HG03039 (cell line): ENCODE measurements around the gene FRMPD4.

Source experiments
- ATAC-seq: cut with Tn5 transposase; IDR thresholded peaks from one replicate; pipeline ENCODE4 v1.9.1; 2021; ENCODE audit warnings: mild to moderate bottlenecking, moderate library complexity; ENCODE audit not compliant: unreplicated experiment

The FRMPD4 gene

DNA sequence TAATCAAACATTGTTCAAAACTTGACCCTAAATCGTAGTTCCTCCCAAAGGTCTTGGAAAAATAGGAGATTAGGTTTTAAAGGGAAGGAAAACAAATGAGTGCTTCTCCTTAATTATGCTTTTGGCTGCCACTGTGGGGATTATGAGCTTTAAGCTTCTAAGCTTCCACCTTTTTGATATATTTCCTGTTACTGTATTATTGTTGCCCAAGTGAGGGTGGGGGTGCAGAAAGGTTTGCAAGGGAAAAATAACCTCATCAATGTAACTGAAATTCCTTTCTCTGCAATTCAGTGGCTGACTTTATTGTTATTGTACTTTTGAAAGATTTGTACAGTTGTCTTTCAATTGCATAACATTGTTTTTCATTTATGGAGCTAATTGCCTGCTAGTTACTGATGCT, 285.1 kb downstream of the FRMPD4 start:
- no peak for ATAC-seq

DNA sequence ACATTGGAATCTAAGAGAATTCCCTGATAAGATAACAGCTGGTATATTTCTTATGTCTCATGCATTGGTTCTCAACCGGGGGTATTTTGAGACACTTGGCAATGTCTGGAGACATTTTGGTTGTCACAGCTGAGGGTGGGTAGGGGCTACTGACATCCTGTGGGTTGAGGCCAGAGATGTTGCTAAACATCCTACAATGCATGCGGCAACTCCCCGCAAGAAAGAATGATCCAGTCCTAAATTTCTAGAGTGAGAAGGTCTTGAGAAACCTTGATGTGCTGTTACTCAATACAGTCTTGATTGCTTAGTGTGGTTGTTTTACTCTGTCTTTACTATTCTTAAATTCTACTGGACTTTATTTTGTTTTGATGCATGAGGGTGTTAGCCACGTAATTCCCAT, 287.2 kb downstream of the FRMPD4 start:
- ATAC-seq: no peak

DNA sequence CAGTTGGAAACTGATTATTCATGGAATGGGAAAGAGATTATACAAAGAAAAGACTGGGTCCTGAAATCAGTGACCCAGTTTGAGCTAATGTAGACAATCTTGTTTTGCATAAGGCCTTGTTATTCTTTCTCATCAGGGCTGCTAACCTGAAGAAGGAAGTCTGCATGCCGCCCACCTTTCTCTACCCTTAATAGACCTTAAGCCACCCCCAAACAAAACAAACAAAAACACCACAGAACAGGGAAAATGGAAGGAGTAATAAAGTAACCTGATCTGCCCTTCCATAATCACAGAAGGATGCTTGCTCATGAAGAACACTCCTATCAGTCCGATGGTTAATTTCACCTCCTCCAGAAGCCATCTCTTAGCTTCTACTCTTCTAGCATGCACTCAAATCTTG, 288.1 kb downstream of the FRMPD4 start:
- no peak for ATAC-seq

DNA sequence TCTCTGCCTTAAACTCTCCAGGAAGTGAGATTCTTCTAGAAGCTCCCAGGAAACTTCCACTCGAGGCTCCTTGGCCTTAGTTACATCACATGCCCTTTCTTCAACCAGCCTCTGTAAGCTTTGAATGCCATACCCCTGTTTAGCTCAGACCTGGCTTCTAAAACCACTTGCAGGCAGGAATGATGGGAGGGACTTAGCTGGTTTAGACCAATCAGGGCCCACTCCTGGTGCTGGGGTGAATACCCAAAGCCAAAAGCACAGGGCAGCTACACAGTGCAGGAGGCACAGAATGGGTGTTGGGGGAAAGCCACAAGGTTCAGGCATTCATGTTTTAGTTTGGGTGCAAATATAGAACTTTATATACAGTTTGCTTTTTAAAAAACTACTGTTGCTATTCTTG, 296.2 kb downstream of the FRMPD4 start:
- ATAC-seq: no peak

DNA sequence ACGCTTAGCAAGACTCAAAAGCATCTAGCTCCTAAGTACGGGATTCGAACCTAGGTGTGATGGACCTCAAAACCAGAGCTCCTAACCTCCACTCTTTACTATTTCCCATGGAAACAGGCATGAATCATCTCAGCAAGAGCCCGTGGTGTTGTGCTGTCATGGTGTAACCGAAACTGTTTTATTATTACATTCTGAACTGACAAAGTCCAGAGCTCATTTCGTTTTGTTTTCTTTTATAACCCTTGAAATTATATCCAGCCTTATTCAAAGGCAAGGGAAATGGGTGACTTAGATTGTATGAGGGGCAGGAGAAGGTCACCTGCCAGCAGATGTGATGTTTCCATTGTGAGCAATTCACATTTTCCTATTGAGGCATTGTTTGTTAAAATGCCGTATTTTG, 301.1 kb downstream of the FRMPD4 start:
- no peak for ATAC-seq

DNA sequence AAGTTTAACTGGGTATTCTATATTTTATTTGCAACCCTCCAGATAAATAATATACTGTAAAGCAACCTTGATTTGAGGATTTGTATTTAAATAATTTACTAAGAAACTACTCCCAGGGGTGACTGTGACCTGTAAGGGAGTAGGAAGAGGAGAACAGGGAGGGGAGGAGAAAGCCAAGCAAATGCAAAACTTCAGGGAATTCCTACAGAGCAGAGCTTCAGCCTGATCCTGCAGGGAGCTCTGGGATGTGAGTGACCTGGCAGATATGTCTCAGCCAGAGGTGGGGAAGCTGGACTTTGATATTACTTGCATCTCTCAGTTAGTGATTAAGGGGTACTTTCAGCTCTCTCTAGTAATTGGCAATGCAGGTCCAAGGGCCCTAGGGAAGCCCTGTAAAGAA, 302.0 kb downstream of the FRMPD4 start:
- ATAC-seq: no peak

DNA sequence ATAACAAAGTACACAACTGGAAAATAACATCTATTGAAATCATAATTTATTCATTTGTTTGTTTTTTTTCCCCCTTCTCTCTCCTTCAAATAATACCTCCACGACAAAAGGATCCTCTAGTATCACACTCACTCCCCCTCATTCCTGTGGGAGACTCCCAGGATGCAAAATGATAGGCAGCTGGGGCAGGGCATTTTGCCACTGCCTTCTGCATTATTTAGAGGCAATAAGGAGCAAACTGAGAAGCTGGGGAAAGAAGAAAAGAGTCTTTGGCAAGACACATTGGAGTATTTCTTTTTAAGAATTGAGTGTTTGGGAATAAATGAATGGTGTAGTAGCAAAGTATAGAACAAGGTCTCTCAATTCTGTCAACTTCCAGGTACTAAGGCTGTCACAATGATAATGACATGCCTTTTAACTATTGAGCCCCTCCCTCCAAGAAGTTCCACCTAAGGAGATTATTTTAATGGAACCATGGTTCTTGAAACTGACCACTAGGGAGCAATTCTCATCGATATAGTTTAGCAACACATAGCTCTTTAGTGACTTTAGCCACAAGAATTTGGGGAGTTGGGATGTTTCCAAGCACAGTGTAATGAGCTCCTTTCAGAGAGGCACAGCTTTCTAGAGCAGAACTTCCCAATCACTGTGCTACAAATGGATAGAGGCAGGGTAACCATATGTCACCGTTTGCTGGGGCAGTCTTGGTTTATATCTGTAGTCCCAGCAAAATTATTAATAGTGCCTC, 303.3 kb downstream of the FRMPD4 start:
- ATAC-seq: no peak

DNA sequence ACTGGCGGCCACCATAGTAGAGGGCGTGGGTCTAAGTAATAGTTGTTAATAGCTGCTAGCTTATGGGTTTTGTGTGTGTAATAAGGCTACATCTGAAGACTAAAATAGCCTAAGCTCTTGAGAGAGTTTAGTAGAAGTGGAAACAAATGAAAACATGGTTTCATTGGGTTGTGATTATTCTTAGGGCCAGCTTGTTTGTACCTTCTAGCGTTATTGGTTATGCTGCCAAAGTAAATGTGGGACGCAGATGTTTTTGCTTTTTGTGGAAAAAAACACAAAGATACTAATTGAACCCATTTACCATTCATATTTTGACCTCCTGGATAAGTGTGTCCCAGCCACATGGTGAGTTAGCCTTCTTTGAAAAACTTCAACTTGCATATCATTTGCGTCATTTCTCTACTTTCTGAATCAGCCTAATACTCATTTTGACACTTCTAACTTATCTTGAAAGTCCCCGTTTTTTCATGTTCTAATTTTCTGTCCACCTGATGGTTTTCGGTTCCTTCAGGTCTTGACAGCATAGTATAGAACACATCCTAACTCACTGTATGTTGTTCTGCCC, 305.3 kb downstream of the FRMPD4 start:
- peak; percentile 92 for ATAC-seq

DNA sequence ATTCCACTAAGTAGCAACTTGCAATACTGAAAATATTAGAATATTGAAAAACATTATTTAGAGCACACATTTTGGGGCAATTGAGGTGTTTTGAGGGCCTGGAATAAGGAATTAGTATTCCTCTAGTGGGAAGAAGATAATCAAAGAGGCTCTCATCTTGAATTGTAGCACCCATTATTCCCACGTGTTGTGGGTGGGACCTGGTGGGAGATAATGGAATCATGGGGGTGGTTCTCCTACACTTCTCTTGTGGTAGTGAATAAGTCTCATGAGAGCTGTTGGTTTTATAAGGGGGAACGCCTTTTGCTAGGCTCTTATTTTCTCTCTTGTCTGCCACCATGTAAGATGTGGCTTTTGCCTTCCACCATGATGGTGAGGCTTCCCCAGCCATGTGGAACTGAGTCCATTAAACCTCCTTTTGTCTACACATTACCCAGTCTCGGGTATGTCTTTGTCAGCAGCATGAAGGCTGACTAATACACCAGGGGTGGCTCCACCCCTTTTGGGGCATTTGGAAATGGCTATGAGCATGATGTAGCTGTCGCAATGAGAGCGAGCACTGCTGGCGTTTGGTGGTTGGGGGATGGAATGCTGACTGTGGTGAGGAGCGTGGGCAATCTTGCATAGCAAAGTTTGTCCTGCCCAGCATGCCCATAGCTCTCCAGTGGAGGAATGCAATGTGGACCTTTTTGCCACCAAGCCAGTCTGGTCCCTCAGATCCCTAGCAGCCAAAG, 308.2 kb downstream of the FRMPD4 start:
- ATAC-seq: no peak

DNA sequence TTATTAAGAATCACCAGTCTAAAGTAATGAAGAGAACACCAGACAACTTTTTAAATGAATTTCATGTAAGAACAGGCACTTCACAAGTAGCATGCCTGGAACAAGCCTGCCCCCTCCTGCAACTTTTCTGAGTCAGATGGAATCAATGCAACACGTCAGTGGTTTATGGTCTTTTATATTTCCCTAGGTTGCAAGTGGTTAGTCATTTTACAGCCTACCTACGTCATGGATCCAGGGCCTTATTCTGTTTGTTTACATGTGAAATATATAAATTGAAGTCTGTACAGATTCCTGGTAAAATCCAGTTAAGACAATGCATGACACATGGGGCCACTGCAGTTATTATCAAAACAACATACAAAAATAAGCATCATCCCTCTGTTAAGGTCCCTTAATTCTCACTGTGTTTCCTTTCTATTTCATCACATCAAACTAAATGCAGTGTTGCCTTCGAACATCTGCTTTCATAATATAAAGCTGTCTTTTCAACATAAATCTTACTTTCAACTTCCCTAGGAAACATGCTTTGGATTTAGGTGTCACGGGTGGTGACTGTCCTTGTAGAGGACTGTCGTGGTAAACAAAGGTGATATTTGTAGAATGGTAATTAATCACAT, 309.3 kb downstream of the FRMPD4 start:
- no peak for ATAC-seq

DNA sequence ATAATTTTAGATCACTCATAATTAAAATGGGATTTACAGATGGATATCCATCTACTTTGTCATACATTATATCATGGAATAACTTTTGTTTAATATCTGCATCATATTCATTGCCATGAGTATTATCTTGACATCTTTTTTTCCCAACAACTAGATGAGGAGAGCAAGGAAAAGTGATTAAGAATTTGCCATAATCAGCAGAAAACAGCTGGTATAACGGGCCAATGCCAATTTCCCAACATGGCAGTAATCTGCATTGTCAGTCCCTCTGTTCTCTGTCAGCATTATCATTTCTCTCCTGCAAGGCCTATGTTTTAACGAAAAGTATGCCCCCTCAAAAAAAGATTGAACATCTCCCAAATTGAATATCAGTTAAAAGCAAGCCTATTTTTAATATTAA, 314.0 kb downstream of the FRMPD4 start:
- no peak for ATAC-seq

DNA sequence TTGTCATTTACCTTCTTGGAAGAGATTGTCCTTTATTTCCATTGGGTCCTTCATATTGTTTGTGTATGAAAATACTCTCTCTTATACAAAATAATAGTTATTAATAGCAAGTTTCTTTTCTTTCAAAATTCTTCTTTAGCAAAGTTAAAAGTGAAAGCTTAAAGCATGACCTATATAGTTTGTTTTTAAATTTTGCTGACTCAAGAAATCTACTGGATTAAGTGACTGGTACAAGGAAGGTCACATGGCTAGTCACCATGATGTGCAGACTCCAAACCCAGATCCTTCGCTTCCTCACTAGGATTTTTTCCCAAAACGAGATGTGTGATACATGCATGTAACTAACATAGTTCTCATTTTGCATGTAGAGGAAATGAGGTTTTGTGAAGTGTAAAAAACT, 322.7 kb downstream of the FRMPD4 start:
- no peak for ATAC-seq

DNA sequence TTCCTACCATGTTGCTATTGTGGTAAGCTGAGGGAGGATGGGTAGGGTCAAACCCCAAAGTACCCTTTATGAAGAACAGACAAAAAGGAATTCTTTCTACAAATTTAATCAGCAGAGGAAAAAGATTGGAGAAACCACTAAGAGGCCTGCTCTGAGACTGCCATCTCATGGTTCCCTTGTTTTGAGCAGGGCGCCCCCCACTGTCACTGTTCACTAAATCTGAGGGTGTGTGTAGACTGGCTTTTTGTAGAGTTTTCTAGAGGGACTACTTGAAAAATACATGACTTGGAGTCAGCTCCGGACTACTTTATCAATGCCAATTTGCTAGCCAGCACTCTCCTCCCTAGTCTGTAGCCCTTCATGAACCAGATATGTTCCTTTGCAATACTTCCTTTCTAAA, 324.8 kb downstream of the FRMPD4 start:
- ATAC-seq: no peak

DNA sequence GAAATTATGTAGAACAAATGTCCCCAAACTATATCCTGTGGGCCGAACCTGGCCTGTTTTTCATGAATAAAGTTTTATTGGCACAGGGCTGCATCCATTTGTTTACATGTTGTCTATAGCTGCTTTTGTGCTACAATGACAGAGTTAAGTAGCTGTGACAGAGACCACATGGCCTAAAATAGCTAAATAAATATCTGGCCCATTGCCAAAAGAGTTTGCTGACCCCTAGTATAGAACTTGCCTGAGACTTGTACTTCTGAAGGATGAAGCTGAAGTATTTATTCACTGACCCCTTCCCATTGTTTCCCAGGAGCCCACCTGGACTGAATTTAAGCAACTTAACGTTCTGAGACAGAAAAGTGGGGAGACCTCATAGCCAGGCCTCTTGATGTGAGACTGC, 325.6 kb downstream of the FRMPD4 start:
- no peak for ATAC-seq

DNA sequence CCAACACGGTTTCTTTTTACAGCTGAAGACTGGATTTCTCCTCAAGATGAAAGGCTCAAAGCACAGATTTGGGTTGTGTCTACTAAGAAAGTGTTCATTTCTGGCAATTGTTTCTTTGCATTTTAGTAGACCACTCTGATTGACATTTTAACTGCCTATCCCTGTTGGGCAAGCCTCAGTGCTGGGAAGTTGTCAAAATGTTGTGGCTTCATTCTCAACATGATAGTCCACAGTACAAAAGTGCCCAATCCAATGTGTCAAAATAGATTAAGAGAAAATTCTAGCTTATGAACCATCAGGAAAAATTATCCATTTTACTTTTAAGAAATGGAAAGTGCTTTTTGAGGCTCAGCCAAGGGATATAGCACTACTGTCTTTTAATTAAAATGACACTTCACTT, 329.0 kb downstream of the FRMPD4 start:
- no peak for ATAC-seq

DNA sequence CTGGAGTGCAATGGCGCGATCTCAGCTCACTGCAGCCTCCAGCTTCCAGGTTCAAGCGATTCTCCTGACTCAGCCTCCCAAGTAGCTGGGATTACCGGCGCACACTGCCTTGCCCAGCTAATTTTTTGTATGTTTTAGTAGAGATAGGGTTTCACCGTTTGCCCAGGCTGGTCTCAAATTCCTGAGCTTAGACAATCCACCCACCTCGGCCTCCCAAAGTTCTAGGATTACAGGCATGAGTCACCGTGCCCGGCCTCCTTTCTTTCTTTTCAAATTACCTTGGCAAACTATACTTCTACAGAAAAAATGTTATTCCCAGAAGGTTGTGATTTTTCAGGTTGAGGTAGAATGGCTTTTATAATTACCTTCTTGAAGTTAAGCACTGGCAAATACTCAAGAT, 331.0 kb downstream of the FRMPD4 start:
- no peak for ATAC-seq

DNA sequence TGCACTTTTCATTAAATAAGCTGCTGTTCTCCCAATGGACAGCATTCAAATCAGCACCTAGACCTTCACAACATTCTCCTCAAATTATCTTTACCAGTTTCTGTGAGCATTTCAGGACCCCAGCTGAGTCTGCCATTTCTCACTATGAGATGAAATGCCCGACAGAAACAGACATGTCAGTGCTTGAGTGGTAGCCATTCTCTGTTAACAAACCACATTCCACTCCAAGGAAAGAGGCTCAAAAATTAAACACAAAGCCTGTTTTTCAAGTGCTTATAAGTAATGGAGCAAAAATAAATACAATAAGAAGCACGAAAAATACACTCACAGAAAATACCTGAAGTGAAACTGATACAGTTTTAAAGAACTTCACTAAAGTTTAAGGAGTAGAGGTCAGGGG, 332.8 kb downstream of the FRMPD4 start:
- no peak for ATAC-seq

DNA sequence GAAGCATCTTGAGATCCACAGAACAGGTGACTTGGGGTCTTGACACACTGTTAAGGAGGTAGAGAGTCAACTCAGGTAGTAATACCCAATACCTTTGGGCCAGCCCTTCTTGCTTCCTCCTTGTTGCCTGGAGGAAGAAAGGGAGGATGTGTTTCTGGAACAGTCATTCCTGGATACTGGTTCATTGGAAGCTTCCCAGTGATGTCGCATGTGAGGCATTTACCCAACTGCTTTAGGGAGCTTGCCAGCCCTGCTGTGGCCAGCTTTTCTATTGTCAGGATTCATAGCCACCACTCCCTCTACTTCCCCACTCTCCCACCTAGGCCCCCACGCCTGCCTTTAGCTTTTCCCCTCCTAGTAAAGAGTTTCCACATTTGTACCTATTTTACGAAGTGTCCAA, 342.7 kb downstream of the FRMPD4 start:
- no peak for ATAC-seq

DNA sequence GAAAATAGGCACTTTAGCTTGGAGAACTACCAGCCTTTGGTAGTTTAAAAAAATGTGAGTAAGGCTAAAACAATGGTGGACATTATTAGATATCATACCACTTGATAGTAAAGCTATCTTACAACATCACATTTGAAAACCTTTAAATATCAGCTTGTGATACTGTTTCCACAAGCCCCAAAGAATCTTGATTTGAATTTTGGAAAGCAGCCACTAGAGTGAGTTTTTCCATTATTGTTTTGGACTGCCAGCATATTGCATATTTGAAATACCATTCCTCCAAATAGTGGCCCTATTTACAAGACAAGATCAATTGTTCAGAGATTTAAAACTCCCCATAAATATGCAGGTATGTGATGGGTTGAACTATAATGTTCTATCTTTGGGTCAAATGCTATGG, 349.9 kb downstream of the FRMPD4 start:
- no peak for ATAC-seq

DNA sequence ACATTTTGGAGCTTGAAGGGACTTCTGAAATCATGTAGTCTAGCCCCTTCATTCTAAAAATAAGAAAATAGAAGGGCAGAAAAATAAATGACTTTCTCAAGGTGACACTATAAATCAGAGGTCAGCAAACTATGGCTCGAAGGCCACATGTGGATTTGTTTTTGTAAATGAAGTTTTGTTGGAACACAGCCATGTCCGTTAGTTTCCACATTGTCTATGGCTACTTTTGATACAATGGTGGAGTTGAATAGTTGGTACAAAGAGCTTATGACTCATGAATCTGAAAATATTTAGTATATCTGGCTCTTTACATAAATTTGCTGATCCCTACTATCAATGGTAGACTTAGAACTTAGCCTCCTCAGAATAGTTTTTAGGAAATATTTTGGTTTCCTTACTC, 350.5 kb downstream of the FRMPD4 start:
- ATAC-seq: no peak

DNA sequence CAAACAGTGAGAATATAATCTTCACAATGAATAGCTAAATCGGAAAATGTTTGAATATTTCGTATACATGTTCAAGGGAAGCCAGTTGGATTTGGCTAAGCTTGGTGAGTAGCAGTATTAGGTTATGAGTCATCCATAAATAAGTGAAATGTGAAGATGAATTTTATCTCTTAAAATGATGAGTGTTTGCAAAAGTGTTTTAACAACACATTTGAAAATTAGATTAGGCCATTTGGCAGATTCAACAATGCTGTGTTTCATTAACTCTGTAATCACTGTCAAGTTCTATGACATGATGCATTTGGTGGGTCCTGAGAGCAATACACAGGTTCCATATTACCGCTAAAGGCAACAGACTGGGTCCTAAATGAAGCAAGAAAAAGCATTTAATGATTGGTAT, 351.1 kb downstream of the FRMPD4 start:
- no peak for ATAC-seq
